GM12801 (cell line): ENCODE results near the gene TTLL5.

ENCODE experiments used
- TF ChIP-seq, protein P1 (sequence below): IDR thresholded peaks from one replicate; pipeline ENCODE4 v1.5.1; 2011; ENCODE audit warnings: control low read depth; ENCODE audit not compliant: insufficient read length; ENCODE audit errors: extremely low read depth

Gene TTLL5

GRCh38 chr14:75934998-75935628 lies 274.1 kb downstream of the TTLL5 start:
- TF ChIP-seq, protein P1, sequence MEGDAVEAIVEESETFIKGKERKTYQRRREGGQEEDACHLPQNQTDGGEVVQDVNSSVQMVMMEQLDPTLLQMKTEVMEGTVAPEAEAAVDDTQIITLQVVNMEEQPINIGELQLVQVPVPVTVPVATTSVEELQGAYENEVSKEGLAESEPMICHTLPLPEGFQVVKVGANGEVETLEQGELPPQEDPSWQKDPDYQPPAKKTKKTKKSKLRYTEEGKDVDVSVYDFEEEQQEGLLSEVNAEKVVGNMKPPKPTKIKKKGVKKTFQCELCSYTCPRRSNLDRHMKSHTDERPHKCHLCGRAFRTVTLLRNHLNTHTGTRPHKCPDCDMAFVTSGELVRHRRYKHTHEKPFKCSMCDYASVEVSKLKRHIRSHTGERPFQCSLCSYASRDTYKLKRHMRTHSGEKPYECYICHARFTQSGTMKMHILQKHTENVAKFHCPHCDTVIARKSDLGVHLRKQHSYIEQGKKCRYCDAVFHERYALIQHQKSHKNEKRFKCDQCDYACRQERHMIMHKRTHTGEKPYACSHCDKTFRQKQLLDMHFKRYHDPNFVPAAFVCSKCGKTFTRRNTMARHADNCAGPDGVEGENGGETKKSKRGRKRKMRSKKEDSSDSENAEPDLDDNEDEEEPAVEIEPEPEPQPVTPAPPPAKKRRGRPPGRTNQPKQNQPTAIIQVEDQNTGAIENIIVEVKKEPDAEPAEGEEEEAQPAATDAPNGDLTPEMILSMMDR = no peak

- TF ChIP-seq, protein P1 = no peak
These were observed 278.2 kb downstream of the TTLL5 start for GRCh38 chr14:75939200-75939599.

GRCh38 chr14:75941030-75941429 lies 280.0 kb downstream of the TTLL5 start:
- TF ChIP-seq, protein P1 = no peak

- TF ChIP-seq, protein P1 = no peak
These were observed 283.7 kb downstream of the TTLL5 start for GRCh38 chr14:75944607-75945241.

GRCh38 chr14:75946785-75947184 lies 285.7 kb downstream of the TTLL5 start:
- TF ChIP-seq, protein P1 = no peak

DNA sequence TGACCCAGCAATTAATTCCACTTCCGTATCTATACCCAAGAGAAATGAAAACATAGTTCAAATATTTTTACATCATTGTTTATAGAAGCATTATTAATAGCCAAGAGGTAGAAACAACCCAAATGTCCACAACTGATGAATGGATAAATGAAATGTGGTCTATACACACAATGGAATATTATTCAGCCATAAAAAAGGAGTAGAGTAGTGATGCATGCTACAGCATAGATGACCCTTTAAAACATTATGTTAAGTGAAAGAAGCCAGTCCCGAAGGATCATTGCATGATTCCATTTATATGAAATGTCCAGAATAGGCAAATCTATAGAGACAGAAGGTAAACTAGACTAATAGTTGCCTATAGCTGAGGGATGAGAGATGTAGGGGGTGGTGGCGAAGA lies 291.4 kb downstream of the TTLL5 start:
- TF ChIP-seq, protein P1 = no peak

GRCh38 chr14:75959031-75959430 lies 298.0 kb downstream of the TTLL5 start:
- TF ChIP-seq, protein P1 = no peak
